NCI-H2196 treated with DMSO at 0.1 percent for 48 hours (cell line): ENCODE measurements around the gene ZNF804B.
"Not testable (repeated sequence)": the region's sequence is repeated elsewhere in the genome, so short reads cannot be mapped to it uniquely, and the experiment has no call there.

Experiments
- DNase-seq: peaks from one replicate; lab custom pipeline; 2025; ENCODE audit not compliant: unreplicated experiment; lab: John Stamatoyannopoulos, UW

The ZNF804B gene

GRCh38 chr7:89073776-89074175, 314.3 kb downstream of the ZNF804B start:
- DNase-seq: no peak

GRCh38 chr7:89077992-89078391, 318.5 kb downstream of the ZNF804B start:
- DNase-seq: no peak

- DNase-seq: no peak
These were observed 326.1 kb downstream of the ZNF804B start for GRCh38 chr7:89085580-89085979.

- DNase-seq: no peak
These were observed 332.1 kb downstream of the ZNF804B start for GRCh38 chr7:89091550-89091949.

- DNase-seq: no peak
These were observed 334.8 kb downstream of the ZNF804B start for GRCh38 chr7:89094269-89094668.

GRCh38 chr7:89103564-89103963, 344.1 kb downstream of the ZNF804B start:
- DNase-seq: no peak

- no peak for DNase-seq
These were observed 345.5 kb downstream of the ZNF804B start for GRCh38 chr7:89104748-89105685.

- no peak for DNase-seq
These were observed 364.4 kb downstream of the ZNF804B start for GRCh38 chr7:89123871-89124270.

GRCh38 chr7:89129600-89130375, 370.3 kb downstream of the ZNF804B start:
- no peak for DNase-seq

GRCh38 chr7:89133357-89133756, 373.9 kb downstream of the ZNF804B start:
- no peak for DNase-seq

GRCh38 chr7:89133819-89134218, 374.3 kb downstream of the ZNF804B start:
- DNase-seq: no peak

GRCh38 chr7:89145801-89146200, 386.3 kb downstream of the ZNF804B start:
- no peak for DNase-seq

- DNase-seq: no peak
These were observed 400.6 kb downstream of the ZNF804B start for GRCh38 chr7:89160107-89160506.

- DNase-seq: no peak
These were observed 405.9 kb downstream of the ZNF804B start for GRCh38 chr7:89165421-89165820.

GRCh38 chr7:89170628-89171027, 411.1 kb downstream of the ZNF804B start:
- no peak for DNase-seq

GRCh38 chr7:89182116-89182515, 422.6 kb downstream of the ZNF804B start:
- DNase-seq: no peak

GRCh38 chr7:89183712-89184111, 424.2 kb downstream of the ZNF804B start:
- no peak for DNase-seq

GRCh38 chr7:89200758-89201157, 441.3 kb downstream of the ZNF804B start:
- DNase-seq: no peak

GRCh38 chr7:89223900-89224395, 464.4 kb downstream of the ZNF804B start:
- DNase-seq: no peak

- not testable (repeated sequence) for DNase-seq
These were observed 469.2 kb downstream of the ZNF804B start for GRCh38 chr7:89228688-89229171.

GRCh38 chr7:89238156-89238555, 478.7 kb downstream of the ZNF804B start:
- DNase-seq: no peak

GRCh38 chr7:89246196-89246595, 486.7 kb downstream of the ZNF804B start:
- no peak for DNase-seq
